HepG2 (cell line): Measurements from ENCODE around the gene CXCR1. TPM values are rescaled to one million over a fixed set of nuclear protein-coding genes. Genes with fewer than 3 reads are reported as not detected.

Experiments used
- ARID3A ChIP-seq: IDR thresholded peaks from 2 replicates; pipeline ENCODE4 v1.6.1; 2012; ENCODE audit warnings: low read depth, low read length, improper control_type of control experiment
- ARID4A ChIP-seq: sonication (generic); formaldehyde crosslinking; IDR thresholded peaks from 2 replicates; pipeline ENCODE4 v1.5.0; 2020; ENCODE audit warnings: mild to moderate bottlenecking, missing genetic modification reagents, borderline replicate concordance
- CTCF ChIP-seq: sonication (generic); formaldehyde crosslinking; IDR thresholded peaks from 2 replicates; pipeline ENCODE4 v1.5.0; 2020; ENCODE audit warnings: mild to moderate bottlenecking, missing genetic modification reagents, moderate library complexity
- IKZF5 ChIP-seq: IDR thresholded peaks from 2 replicates; pipeline ENCODE4 v1.6.1; 2018; ENCODE audit warnings: missing genetic modification reagents, mild to moderate bottlenecking, missing compliant biosample characterization
- MAX ChIP-seq: IDR thresholded peaks from 2 replicates; pipeline ENCODE4 v1.6.1; 2012; ENCODE audit warnings: inconsistent platforms
- RAD21 ChIP-seq: fragments of 450-650 bp; formaldehyde crosslinking; IDR thresholded peaks from 2 replicates; pipeline ENCODE4 v1.5.0; 2020; ENCODE audit warnings: mild to moderate bottlenecking
- ZBTB1 ChIP-seq: sonication (generic); formaldehyde crosslinking; IDR thresholded peaks from 2 replicates; pipeline ENCODE4 v1.4.0; 2020; ENCODE audit warnings: missing genetic modification reagents, borderline replicate concordance
- ZBTB40 ChIP-seq, 2 experiments: fragments of 450-650 bp in 1 of 2; sonication (generic) in 1 of 2; formaldehyde crosslinking in 1 of 2; IDR thresholded peaks; 2 replicates each; pipeline versions ENCODE4 v1.6.1 to v1.8.0; 2016 to 2022; ENCODE audit warnings: antibody characterized with exemption in 1 of 2, mild to moderate bottlenecking in 1 of 2, missing genetic modification reagents in 1 of 2
- ZNF772 ChIP-seq: sonication (generic); formaldehyde crosslinking; IDR thresholded peaks from 2 replicates; pipeline ENCODE4 v1.5.0; 2020; ENCODE audit warnings: mild to moderate bottlenecking, missing genetic modification reagents
- polyA plus RNA-seq, 8 experiments: library from polyadenylated mRNA; depleted of rRNA in 3 of 8; stranded (reverse) in 7 of 8; unstranded in 1 of 8; fragments of >200 nt; fragmentation: Illumina TruSeq in 4 of 8; extraction: Trizol in 4 of 8; gene quantifications; 2 replicates each; pipeline versions ENCODE4 v1.2.1 to v1.2.3, GENCODE V29; 2011 to 2016; ENCODE audit warnings: low read depth in 4 of 8, missing spikeins in 1 of 8, mixed read lengths in 1 of 8; ENCODE audit not compliant: insufficient read depth in 1 of 8
- total RNA-seq, 5 experiments: library from RNA; depleted of rRNA; stranded (reverse); fragments of >200 nt; fragmentation: Illumina TruSeq; extraction: Trizol; gene quantifications; 2 replicates each; pipeline ENCODE4 v1.2.3, GENCODE V29; 2016; ENCODE audit warnings: low read depth in 1 of 5

CXCR1 gene
- total and polyA plus RNA-seq, 2 of the 13 experiments (the other 11 are each of a cell fraction or from before 2014, with no cell fraction given), result not detected

- 0 out of 2 replicates have a peak, but pooled peaks have one; percentile 29 for TF ChIP-seq MAX
- peak; percentile 79 for TF ChIP-seq ARID3A
- peak; percentile 36; the same call in 1 of the 2 replicates for TF ChIP-seq ARID4A (CRISPR knock-in tag)
- TF ChIP-seq ZBTB1, result no peak
- TF ChIP-seq IKZF5, result 0 out of 2 replicates have a peak, but pooled peaks have one; percentile 24
- no peak for TF ChIP-seq ZBTB40 (IDR thresholded peaks at IDR 0.05)
- TF ChIP-seq ZBTB40 (CRISPR knock-in tag; IDR thresholded peaks at IDR 0.05), result peak; percentile 24; the same call in 1 of the 2 replicates
- TF ChIP-seq CTCF (CRISPR knock-in tag), result peak; percentile 87
- peak; percentile 64 for TF ChIP-seq RAD21 (CRISPR knock-in tag)
- 0 out of 2 replicates have a peak, but pooled peaks have one; percentile 44 for TF ChIP-seq ZNF772 (CRISPR knock-in tag)
Measured at GRCh38 chr2:218186355-218186766, 19.6 kb upstream of the CXCR1 start (continued).
